ENCODE data around the gene CHMP4B.

CHMP4B gene, protein sequence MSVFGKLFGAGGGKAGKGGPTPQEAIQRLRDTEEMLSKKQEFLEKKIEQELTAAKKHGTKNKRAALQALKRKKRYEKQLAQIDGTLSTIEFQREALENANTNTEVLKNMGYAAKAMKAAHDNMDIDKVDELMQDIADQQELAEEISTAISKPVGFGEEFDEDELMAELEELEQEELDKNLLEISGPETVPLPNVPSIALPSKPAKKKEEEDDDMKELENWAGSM

DNA sequence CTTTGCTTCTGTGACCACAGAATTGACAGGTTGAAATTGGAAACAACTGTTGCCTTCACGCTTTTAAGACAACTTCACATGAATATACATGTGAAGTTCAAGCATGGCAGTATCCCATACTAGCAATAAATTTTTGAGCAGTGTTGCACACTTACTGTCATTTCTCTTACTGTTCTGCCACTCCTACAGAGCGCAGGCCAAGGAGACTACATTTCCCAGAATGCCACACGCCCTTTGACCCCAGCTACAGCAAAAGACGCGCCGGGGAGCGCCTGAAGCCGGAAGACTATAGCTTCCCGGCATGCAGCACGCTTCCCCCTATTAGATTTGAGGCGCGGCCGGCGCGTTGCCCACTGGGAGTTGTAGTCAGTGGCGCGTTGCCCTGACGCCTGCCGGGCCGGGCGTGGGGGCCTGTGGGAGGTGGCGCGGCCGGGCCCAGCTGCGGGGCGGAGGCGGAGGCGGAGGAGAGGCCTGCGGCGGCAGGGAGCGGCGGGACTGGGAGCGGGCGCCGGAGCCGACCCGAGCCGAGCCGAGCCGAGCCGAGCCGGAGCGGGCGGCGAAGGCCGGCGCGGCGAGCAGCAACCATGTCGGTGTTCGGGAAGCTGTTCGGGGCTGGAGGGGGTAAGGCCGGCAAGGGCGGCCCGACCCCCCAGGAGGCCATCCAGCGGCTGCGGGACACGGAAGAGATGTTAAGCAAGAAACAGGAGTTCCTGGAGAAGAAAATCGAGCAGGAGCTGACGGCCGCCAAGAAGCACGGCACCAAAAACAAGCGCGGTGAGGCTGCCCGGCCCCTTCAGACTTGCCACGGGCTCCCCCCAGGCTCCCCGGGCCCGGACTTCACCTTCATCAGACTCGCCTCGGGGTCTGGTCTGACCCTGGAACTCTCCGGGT lies at the start of gene CHMP4B:
Gene CHMP4B, plus strand, starts transcription at position 464 of the 891 bp plus-strand sequence. Its CDS starts 121 bp downstream, at position 585.
- peak; percentile 98 for DNase-seq

DNA sequence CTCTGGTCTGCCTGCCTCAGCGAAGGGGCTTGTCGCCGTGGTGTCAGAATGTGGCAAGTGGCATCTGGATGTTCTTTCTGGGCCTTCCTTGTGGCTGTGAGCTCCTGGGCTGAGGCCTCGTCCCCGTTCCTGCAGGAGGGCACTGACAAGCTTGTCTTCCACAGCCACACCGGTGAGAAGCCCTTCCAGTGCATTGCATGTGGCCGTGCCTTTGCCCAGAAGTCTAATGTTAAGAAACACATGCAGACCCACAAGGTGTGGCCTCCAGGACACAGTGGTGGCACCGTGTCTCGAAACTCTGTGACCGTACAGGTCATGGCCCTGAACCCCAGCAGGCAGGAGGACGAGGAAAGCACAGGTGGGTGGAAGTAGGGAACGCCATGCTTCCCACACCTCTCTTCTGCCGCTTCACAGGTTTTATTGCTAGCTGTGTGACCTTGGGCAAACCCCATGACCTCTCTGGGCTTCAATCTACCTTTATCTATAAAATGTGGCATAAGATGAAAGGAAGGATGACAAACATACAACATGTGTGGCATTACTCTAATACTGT lies 49.4 kb upstream of the CHMP4B start:
- no peak for DNase-seq

DNA sequence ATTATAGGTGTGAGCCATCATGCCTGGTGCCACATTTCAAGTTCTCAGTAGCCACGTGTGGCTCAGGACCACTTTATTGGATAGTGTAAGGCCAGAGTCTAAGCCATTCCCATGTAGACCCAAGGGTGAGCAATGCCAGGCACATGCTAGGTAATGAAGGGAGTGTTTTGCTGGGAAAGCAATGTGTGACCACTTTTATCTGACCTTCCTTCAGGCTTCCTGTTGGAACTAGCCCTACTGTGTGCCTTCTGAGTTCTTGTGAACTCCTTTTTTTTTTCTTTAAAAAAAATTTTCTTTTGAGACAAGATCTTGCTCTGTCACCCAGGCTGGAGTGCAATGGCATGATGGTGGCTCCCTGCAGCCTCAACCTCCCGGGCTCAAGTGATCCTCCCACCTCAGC lies 46.0 kb upstream of the CHMP4B start:
- DNase-seq, result no peak

DNA sequence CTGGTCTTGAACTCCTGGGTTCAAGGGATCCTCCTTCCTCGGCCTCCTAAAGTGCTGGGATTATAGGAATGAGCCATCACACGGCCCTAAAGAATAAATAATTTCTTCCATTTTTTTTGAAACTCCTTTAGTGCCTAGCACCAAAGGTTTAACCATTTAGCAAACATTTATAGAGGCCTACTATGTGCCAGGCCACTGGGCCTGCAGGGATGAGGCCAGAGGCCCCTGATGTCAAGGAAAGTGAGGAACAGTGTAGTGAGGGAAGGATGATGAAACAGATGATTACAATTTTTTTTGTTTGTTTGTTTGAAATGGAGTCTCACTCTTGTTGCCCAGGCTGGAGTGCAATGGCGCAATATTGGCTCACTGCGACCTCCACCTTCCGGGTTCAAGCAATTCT lies 45.6 kb upstream of the CHMP4B start:
- no peak for DNase-seq

DNA sequence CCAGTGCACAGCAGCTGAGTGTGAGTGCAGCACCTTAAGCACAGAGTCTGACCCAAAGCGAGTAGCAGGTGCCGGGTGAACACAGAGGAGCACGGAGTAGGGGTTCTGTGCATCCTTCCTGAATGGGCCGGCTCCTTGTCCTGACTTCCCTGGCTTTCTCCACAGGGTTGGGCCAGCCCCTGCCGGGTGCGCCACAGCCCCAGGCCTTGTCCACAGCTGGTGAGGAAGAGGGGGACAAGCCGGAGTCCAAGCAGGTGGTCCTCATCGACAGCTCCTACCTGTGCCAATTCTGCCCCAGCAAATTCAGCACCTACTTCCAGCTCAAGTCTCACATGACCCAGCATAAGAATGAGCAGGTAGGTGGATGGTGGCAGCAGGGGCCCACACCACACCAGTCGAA lies 44.5 kb upstream of the CHMP4B start:
- no peak for DNase-seq

DNA sequence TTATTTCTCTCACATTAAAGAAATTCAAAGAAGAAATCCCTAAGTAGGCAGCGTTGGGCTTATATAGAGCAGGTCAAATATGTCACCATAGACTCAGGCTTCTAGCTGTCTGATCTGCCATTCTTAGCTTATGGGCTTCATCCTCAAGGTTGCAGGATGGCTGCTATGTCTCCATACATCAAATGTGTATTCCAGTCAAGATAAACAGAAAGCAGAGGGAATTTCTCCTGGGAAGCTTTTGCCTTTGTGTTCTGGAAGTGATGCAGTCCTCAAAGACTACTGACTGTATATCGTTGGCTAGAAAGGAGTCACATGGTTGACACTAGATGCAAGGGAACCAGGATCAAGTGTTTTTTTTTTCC lies 43.4 kb upstream of the CHMP4B start:
- no peak for DNase-seq

DNA sequence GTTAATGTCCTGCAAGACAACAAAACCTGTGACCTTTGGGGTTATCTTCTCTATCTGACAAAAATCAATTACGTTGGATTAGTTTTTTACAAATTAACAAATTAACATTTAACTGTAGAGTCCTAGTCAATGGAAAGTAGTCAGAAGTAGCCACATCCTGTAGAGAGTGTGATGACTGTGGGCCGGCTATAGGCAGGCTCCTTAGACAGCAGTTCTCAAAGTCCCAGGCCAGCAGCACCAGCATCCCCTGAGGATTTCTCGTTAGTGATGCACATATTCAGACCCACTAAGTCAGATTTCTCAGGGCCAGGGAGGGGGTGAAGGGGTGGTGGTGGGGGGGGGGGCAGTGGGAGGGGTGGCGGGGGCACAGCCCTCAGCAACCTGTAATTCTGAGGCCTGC lies 42.1 kb upstream of the CHMP4B start:
- no peak for DNase-seq

DNA sequence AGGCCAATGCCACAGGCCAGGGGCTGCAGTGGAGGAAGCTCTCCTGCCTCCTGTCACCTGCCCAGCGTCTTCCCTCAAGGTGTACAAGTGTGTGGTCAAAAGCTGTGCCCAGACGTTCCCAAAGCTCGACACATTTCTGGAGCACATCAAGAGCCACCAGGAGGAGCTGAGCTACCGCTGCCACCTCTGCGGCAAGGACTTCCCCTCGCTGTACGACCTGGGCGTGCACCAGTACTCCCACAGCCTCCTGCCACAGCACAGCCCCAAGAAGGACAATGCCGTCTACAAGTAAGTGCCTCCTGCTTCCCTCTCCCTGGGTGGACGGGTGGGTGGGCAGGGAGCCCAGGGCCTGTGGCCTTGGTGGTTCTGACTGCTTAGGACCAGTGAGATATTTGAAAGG lies 41.1 kb upstream of the CHMP4B start:
- DNase-seq, result no peak

DNA sequence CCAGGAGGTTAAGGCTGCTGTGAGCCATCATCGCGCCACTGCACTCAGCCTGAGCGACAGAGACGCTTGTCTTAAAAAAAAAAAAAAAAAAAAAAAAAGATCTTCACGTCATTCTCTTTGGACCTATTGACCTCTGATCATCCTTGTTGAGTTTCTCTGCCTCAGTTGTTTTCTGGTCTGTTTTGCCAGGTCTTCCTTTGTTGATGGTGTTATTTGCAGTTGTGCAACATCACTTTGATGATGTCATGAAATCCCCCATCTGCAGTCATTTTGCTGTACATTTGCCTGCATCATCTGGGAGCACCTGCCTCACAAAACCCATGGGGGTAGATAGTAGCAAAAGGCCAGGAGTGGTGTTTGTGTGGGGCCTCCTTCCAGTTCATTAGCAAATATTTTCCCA lies 39.2 kb upstream of the CHMP4B start:
- DNase-seq, result no peak

DNA sequence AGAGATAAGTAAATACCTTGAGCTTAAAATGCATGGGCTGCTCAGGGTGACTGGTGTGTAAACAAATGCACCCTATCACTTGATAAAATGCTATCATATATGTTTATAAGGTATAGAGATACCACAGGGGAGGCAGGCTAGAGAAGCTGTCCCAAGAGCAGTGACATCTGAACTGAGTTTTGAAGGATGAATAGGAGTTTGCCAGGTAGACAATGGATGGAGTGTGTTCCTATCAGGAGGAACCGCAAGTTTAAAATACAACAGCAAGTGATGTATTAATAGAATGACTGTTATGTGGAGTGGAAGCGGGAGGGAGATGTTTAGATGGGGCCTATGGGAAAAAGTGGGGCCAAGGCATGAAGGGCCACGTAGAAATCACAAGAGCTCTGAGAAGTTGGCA lies 38.7 kb upstream of the CHMP4B start:
- no peak for DNase-seq

DNA sequence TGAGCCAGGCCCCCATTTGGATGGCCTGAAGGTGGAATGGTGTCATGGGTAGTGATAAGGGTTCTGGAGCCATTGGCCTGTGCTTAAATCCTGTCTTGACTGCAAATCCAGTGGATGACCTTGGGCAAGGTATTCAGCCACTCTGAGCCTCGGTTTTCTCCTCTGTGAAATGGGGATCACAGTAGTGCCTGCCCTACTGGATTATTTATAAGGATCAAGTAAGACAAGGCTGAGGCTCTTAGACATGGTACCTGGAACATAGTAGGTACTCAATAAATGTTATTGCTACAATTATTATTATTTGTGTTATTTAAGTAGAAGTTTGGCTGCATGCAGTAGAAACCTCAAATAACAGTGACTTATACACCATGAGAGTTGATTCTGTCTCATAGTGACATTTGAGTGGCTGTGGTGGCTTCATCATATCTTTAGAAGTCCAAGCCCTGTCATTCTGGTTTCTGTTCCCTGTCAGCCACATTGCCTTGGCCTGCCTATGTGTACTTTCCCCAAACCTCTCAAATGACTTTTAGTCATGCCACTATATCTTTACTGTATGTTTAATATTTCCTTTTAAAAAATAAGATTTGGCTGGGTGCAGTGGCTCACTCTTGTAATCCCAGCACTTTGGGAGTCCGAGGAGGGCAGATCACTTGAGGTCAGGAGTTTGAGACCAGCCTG lies 37.6 kb upstream of the CHMP4B start:
- peak; percentile 85 for DNase-seq

DNA sequence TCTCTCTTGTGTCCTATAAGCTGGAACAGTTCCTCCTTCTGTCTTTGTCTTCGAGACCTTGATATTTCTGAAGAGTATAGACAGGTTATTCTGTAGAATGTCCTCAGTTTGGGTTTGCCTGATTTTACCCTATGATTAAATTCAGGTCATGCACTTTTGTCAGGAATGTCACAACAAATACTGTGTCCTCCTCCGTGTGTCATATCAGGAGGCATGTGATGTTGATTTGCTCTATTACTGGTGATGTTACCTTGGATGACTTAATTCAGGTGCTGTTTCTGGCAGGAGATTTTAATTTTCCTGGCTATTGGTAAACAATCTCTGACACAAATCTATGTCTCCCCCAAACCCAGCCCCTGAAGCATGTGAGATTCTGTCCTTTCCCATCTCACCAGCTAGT lies 33.3 kb upstream of the CHMP4B start:
- no peak for DNase-seq

DNA sequence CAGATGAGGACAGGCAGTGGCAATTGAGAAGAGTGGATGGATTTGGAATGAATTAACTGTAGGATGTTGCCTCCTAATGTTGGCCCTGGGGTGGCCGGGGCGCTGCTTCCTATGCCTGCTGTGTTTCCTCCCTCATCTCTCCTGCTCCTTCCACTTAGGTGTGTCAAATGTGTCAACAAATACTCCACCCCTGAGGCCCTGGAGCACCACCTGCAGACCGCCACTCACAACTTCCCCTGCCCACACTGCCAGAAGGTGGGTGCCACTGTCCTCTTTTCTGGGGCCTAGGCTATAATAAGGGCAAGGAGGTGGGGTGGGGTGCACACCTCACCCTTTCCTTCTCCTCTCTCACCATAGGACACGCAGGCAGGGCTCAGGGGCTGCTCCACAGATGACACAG lies 30.0 kb upstream of the CHMP4B start:
- DNase-seq, result no peak

DNA sequence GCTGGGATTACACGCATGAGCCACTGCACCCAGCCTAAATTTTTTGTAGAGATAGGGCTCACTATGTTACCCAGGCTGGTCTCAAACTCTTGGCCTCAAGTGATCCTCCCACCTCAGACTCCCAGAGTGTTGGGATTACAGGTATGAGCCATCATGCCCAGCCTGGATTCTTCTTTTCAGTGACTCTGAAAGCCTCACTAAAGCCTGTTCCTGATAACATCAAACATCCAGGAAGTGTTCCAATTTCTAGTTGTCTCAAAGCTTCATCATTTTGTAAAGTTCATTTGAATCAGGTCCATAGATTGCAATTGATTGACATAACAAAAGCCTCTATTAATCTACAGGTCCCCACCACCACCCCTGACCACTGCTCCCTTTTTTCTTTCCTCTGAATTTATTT lies 29.2 kb upstream of the CHMP4B start:
- DNase-seq, result no peak

DNA sequence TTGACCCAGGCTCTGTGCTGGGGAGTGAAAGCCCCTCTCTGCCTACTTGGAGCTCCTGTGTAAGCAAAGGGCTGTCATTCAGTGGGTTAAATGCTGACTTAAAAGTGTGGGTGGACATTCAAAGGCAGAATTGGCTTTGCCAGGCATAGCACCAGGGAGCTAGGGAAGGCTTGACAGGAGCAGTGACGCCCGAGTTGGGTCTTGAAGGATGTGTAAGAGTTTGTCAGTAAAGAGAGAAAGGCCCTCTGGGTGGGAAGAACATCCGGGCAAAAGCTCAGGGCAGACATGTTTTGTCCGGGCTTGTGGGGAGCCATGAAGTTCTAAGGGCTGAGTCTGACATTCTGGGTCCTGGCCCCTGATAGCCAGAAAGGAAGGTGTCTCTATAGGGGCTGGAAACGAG lies 27.9 kb upstream of the CHMP4B start:
- no peak for DNase-seq

DNA sequence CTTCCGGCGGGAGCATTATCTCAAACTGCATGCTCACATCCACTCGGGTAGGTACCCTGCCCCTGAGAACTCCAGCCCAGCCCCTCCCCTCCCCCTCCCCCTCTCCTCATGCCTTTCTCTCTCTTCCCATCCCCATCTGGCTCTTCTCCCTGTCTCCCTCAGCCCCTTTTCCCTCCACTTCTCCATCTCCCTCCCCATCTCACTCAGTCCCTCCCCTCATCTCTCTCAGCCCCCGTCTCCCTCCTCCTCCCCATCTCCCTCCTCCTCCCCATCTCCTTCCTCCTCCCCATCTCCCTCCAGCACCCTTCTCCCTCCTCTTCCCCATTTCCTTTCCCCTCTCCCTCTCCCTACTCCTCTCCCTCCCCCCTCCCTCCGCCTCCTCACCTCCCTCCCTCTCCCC lies 27.3 kb upstream of the CHMP4B start:
- DNase-seq, result no peak

DNA sequence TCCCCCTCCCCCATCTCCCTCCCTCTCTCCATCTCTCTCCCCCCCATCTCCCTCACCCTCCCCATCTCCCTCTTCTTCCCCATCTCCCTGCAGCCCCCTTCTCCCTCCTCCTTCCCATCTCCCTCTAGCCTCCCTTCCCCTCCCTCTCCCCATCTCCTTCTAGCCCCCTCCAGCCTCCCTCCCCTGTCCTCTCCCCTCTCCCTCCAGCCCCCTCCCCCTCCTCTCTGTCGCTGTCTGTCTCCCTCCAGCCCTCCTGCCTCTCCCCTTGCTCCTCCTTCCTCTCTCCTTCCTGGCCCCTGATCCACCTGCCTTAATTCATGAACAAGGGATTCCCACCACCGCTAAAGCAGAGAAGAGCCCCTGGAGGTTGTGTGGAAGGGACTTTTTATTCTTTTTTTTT lies 26.9 kb upstream of the CHMP4B start:
- no peak for DNase-seq

DNA sequence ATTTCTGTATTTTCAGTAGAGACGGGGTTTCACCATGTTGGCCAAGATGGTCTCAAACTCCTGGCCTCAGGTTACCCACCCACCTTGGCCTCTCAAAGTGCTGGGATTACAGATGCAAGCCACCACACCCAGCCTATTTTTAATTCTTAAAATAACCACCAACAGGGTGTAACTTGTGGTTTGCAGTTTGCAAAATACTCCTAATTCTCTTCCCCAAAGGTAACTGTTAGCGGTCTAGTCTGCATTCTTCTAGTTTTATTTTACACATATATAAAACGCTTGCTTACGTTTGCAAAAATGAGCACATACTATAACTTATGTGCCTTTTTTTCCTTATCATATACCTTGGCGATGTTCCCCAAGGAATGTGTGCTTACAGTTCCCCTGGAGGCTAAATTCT lies 25.6 kb upstream of the CHMP4B start:
- peak; percentile 69 for DNase-seq

DNA sequence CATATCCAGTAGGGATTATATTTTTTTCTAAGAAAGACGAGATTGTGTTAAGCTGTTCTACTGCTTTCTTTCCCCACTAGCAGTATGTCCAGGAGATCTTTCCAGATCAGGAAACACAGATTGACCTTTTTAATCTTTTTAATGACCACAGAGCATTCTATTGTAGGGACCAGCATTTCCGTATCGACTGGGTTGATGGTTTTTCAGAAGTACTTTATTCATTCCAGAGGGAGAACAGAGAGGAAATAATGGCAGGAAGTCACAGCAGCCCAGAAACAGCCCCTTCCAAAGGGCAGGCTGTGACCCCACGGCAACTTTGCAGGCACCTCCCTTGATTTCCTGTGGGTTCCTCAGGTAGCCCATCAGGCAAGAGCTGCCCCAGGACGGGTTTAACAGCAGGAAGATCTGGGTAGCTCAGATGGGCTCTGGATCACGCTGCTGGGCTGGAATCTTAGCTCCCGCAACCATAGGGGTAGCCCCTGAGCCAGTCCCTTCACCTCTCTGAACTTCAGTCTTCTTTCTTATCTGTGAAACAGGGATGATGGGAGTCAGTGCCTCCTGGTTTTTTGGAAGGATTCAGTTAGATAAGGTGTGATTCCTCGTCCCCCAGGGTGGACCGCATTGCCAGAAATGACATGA lies 23.8 kb upstream of the CHMP4B start:
- no peak for DNase-seq

DNA sequence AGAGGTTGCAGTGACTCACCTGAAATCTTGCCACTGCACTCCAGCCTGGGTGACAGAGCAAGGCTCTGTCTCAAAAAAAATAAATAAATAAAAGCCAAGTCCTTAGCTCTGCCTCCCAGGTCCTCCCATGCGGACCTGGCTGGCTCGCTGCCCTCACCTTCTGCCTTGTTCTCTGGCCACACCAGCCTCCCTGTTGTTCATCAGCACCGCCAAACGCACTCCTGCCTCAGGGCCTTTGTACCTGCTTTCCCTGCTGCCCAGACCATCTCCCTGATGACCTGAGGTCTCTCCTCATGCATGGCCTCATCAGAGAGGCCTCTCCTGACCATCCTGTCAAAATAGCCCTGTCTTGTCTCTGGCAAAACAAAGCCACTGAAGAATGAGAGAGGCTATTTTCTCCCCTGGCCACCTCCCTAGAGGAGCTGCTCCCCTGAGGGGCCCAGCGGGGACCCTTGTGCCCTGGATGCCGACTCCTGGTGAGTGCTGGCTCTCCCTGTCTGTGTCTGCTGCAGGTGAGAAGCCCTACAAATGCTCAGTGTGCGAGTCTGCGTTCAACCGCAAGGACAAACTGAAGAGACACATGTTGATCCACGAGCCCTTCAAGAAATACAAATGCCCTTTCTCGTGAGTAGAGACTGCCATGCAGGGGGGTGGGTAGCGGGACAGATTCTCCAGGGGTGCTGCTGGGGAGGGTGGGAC lies 22.6 kb upstream of the CHMP4B start:
- DNase-seq, result no peak

DNA sequence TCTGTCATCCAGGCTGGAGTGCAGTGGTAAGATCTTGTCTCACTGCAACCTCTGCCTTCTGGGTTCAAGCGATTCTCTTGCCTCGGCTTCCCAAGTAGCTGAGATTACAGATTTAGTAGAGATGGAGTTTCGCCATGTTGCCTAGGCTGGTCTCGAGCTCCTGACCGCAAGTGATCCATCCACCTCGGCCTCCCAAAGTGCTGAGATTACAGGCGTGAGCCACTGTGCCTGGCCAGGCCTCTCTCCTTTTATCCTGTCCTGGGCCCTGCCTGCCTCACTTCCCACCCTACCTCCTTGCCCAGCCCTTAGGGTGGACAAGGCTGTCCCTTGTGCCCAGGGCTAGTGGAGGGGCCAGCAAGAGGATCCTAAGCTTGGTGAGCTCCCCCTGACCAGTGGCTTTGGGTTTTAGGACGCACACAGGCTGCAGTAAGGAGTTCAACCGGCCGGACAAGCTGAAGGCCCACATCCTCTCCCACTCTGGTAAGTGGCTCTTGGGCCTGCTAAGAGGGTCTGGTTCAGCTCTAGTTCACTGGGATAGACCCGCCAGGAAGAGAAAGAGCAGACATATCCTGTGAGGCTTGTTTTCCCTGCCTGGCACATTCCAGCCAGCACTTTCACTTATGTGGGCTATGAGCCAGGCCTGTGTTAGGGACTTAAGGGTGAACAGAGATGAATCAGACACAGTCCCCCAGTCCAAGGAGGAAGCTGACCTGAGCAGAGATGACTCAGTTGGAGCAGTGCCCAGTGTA lies 21.9 kb upstream of the CHMP4B start:
- no peak for DNase-seq

DNA sequence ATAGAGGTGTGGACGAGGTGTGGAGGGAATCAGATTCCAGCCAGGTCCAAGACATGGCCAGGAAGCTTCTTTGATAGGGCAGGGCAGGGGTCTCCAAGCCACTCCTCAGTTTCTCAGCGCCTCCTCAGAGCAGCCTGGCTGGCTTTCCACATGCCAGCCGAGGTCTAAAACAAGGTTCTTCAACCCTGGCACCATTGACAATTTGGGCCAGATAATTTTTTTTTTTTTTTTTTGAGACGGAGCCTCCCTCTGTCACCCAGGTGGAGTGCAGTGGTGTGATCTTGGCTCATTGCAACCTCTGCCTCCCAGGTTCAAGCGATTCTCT lies 21.3 kb upstream of the CHMP4B start:
- DNase-seq, result no peak

Data from MV-4-11 (cell line).